ENCODE measurements around the gene TRIM32.

TRIM32 gene

DNA sequence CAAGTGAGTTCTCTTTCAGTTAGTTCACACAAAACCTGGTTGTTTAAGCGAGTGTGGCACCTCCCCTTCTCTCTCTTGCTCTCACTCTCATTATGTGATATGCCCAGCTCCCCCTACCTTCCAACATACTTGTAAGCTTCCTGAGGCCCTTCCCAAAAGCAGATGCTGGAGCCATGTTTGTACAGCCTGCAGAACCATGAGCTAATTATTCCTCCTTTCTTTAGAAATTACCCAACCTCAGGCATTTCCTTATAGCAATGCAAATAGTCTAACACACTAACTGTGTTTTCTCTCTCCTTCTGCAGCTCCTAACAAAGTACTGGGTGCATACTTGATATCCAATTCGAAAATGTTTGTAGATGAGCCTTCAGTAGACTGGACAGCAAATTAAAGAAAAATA lies 62.7 kb downstream of the TRIM32 start:
- DNase-seq (ENCODE audit: low spot score): no peak
- TF ChIP-seq, protein P1, sequence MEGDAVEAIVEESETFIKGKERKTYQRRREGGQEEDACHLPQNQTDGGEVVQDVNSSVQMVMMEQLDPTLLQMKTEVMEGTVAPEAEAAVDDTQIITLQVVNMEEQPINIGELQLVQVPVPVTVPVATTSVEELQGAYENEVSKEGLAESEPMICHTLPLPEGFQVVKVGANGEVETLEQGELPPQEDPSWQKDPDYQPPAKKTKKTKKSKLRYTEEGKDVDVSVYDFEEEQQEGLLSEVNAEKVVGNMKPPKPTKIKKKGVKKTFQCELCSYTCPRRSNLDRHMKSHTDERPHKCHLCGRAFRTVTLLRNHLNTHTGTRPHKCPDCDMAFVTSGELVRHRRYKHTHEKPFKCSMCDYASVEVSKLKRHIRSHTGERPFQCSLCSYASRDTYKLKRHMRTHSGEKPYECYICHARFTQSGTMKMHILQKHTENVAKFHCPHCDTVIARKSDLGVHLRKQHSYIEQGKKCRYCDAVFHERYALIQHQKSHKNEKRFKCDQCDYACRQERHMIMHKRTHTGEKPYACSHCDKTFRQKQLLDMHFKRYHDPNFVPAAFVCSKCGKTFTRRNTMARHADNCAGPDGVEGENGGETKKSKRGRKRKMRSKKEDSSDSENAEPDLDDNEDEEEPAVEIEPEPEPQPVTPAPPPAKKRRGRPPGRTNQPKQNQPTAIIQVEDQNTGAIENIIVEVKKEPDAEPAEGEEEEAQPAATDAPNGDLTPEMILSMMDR (IDR thresholded peaks at IDR 0.05): no peak
- Histone ChIP-seq H3K27ac (no peak overlapping the region), H3K4me3 (no peak overlapping the region)

DNA sequence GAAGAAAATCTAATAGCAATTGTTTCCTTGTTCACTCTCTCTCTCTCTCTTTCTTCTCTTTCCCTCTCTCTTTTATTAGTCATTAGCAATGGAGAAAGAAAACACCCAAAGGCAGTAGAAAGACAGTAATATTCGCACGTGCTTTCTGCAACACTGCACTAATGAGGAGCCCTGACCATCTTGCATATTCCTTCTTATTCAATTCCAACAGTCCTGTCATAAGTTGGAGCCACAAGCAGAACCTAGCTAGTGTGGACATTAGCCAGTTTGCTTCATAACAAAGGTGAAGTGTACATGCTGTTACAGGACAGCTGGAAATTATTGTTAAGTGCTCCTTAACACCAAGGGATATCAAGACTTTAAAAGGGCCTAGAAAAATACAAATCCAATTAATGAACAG lies 63.4 kb downstream of the TRIM32 start:
- no peak for DNase-seq (ENCODE audit: low spot score)
- TF ChIP-seq, protein P1 (IDR thresholded peaks at IDR 0.05): no peak
- no peak overlapping the region for H3K4me3 ChIP-seq
- H3K27ac ChIP-seq: no peak overlapping the region
